A549 (cell line): Measurements from ENCODE around the gene AGBL4.

ENCODE experiments used
- CEBPB ChIP-seq, 2 experiments: fragments of >200 bp in 1 of 2; sonication (Bioruptor Twin) in 1 of 2; formaldehyde crosslinking in 1 of 2; IDR thresholded peaks; 2 replicates each; pipeline ENCODE4 v1.6.1; 2012 to 2016
- CHD2 ChIP-seq: fragments of 150-350 bp; IDR thresholded peaks from 2 replicates; pipeline ENCODE4 v1.6.1; 2014; ENCODE audit warnings: low read length; ENCODE audit not compliant: partially characterized antibody
- EP300 ChIP-seq, 2 experiments: fragments of >200 bp; sonication (Bioruptor Twin); formaldehyde crosslinking; IDR thresholded peaks; 2 replicates in 1 of 2; 3 replicates in 1 of 2; pipeline ENCODE4 v1.6.1; 2016 to 2017
- MAFK ChIP-seq: fragments of 450-650 bp; IDR thresholded peaks from 2 replicates; pipeline ENCODE4 v1.6.1; 2014; ENCODE audit not compliant: partially characterized antibody
- NPAS2 ChIP-seq: fragments of 250-450 bp; sonication (Bioruptor Pico); IDR thresholded peaks from 2 replicates; pipeline ENCODE4 v1.8.0; 2022; ENCODE audit warnings: mild to moderate bottlenecking, moderate library complexity, borderline replicate concordance
- POLR2A ChIP-seq: IDR thresholded peaks from 2 replicates; pipeline ENCODE4 v1.6.1; 2012; ENCODE audit warnings: mild to moderate bottlenecking, low read length
- POLR2AphosphoS2 ChIP-seq: conservative IDR thresholded peaks from 2 replicates; pipeline ENCODE4 v1.6.1; 2012; ENCODE audit warnings: low read length, improper control_type of control experiment, inconsistent platforms
- REST ChIP-seq: fragments of 200-600 bp; sonication (generic); IDR thresholded peaks from 2 replicates; pipeline ENCODE4 v1.6.1; 2016; ENCODE audit warnings: antibody characterized with exemption, mild to moderate bottlenecking, moderate library complexity
- SMC3 ChIP-seq: fragments of >200 bp; sonication (Bioruptor Twin); formaldehyde crosslinking; IDR thresholded peaks from 3 replicates; pipeline ENCODE4 v1.6.1; 2018; ENCODE audit warnings: inconsistent platforms
- TF ChIP-seq, protein P1 (sequence below): fragments of >200 bp; sonication (Bioruptor Twin); formaldehyde crosslinking; IDR thresholded peaks from 3 replicates; pipeline ENCODE4 v1.5.1; 2016

DNA sequence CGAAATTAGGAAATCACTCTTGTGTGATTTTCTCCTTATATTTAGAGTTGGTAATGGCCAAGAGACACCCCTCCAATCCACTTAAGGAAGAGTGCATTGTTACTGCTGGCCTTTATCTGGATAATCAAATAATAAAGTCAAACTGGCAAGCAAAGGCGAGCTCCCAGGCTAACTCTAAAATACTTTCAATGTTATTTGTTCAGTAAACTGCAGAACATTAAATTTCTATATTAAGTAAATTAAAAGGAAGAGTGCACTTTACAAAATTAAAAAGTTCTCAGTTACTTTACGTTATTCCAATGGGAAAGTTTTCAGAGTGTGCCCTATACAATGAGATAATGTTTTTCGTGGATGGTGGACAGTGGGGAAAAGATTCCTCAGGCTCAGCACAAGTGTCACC, 684.7 kb downstream of the AGBL4 start:
- TF ChIP-seq, protein P1, sequence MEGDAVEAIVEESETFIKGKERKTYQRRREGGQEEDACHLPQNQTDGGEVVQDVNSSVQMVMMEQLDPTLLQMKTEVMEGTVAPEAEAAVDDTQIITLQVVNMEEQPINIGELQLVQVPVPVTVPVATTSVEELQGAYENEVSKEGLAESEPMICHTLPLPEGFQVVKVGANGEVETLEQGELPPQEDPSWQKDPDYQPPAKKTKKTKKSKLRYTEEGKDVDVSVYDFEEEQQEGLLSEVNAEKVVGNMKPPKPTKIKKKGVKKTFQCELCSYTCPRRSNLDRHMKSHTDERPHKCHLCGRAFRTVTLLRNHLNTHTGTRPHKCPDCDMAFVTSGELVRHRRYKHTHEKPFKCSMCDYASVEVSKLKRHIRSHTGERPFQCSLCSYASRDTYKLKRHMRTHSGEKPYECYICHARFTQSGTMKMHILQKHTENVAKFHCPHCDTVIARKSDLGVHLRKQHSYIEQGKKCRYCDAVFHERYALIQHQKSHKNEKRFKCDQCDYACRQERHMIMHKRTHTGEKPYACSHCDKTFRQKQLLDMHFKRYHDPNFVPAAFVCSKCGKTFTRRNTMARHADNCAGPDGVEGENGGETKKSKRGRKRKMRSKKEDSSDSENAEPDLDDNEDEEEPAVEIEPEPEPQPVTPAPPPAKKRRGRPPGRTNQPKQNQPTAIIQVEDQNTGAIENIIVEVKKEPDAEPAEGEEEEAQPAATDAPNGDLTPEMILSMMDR = no peak
- no peak for TF ChIP-seq NPAS2 (CRISPR knock-in tag)
- no peak for TF ChIP-seq POLR2A
- no peak for TF ChIP-seq REST
- no peak for TF ChIP-seq SMC3
- TF ChIP-seq CHD2 = no peak
- TF ChIP-seq POLR2AphosphoS2 = no peak
- TF ChIP-seq EP300 (IDR thresholded peaks at IDR 0.05) = no peak
- TF ChIP-seq CEBPB (IDR thresholded peaks at IDR 0.05) = no peak
- no peak for TF ChIP-seq MAFK
